Tibial artery (tissue), 4 donors: ENCODE data around the gene FNDC5.

ENCODE experiments used
- DNase-seq, 2 donors: peaks; one replicate each; pipeline ENCODE4 v3.0.0-alpha.2; 2019
- H3K27ac ChIP-seq, 2 donors: fragments of 200-600 bp; sonication (generic) in 1 of 2; 1 replicate in 1 of 2; 2 replicates in 1 of 2; pipeline ENCODE4 v1.5.1; 2018 to 2019; ENCODE audit warnings: mild to moderate bottlenecking in 1 of 2
- H3K27me3 ChIP-seq, 2 donors: fragments of 200-600 bp; sonication (generic) in 1 of 2; one replicate each; pipeline versions ENCODE4 v1.5.1 to v1.6.0; 2016 to 2019
- H3K36me3 ChIP-seq, 3 donors: fragments of 200-600 bp; sonication (generic) in 2 of 3; one replicate each; pipeline ENCODE4 v1.5.1; 2016 to 2019; ENCODE audit warnings: mild to moderate bottlenecking in 2 of 3
- H3K4me1 ChIP-seq, 4 donors: fragments of 200-600 bp; sonication (generic) in 2 of 4; 1 replicate in 3 of 4; 2 replicates in 1 of 4; pipeline ENCODE4 v1.5.1; 2016 to 2019
- H3K4me3 ChIP-seq, 2 donors: fragments of 200-600 bp; sonication (generic) in 1 of 2; 1 replicate in 1 of 2; 2 replicates in 1 of 2; pipeline ENCODE4 v1.5.1; 2018 to 2019; ENCODE audit warnings: mild to moderate bottlenecking in 2 of 2
- H3K9me3 ChIP-seq, 3 donors: fragments of 200-600 bp; sonication (generic) in 1 of 3; one replicate each; pipeline ENCODE4 v1.5.1; 2016 to 2019
- CTCF ChIP-seq, 2 experiments: fragments of 200-600 bp in 1 of 2; fragments of 450-650 bp in 1 of 2; IDR thresholded peaks; one replicate each; pipeline ENCODE4 v1.5.1; 2017 to 2019; ENCODE audit warnings: antibody characterized with exemption in 2 of 2, mild to moderate bottlenecking in 1 of 2, moderate library complexity in 1 of 2
- intact Hi-C: fragments of 100-400 bp; cut with DNase I; formaldehyde crosslinking; loops from one replicate; pipeline ENCODE4 v1.15.0; 2023; ENCODE audit warnings: low total_unique reads

FNDC5 gene

DNA sequence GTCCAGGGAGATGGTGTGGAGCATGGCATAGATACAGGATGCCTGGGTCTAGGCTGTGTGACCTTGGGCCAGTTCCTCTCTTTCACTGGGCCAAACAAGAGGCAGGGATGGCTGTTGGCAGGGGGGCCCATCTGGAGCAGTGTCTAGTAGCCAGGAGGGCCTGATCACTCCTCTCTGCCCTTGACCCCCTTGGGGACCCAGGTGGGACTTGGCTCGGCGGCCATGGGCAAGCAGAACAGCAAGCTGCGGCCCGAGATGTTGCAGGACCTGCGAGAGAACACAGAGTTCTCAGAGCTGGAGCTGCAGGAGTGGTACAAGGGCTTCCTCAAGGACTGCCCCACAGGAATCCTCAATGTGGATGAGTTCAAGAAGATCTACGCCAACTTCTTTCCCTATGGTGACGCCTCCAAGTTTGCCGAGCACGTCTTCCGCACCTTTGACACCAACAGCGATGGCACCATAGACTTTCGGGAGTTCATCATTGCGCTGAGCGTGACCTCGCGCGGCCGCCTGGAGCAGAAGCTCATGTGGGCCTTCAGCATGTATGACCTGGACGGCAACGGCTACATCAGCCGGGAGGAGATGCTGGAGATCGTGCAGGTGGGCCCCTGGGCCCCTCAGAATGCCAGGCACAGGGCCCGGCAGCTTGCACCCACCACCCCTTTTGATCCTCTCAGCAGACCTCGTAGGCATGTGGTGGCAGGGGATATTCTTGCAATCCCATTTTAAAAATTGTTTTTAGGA, 18.1 kb upstream of the FNDC5 start:
- Histone ChIP-seq H3K9me3 (no peaks in the 10 kb centered on the region), H3K27me3 (peaks cover 0 to 84% of the 10 kb centered on the region in 2 donors), H3K36me3 (no peaks in the 10 kb centered on the region), H3K4me1 (peaks cover 0 to 26% (median 19%) of the 10 kb centered on the region in 4 donors), H3K4me3 (no peak overlapping the region), H3K27ac (no peak overlapping the region)
- DNase-seq: no peak
- intact Hi-C loops: no loop called here
- no peak for TF ChIP-seq CTCF (IDR thresholded peaks at IDR 0.05)

DNA sequence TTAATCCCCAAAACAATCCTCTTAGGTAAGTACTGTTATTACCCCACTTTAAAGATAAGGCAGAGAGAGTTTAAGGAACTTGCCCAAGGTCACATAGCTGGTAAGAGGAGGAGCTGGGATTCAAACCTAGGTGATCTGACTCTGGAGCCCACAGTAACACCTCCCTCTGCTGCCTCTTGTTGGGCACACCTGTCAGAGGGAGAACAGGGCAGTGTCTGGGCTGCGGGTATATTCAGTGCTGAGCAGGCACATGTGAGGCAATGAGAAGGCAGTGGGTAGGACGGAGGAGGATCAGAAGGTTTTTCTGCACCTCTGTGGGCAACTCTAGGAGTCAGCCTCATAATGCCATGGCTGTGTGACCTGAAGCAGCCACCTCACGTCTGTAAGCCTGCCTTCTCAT, 17.4 kb upstream of the FNDC5 start:
- Histone ChIP-seq H3K27ac (no peak overlapping the region), H3K4me3 (no peak overlapping the region)

DNA sequence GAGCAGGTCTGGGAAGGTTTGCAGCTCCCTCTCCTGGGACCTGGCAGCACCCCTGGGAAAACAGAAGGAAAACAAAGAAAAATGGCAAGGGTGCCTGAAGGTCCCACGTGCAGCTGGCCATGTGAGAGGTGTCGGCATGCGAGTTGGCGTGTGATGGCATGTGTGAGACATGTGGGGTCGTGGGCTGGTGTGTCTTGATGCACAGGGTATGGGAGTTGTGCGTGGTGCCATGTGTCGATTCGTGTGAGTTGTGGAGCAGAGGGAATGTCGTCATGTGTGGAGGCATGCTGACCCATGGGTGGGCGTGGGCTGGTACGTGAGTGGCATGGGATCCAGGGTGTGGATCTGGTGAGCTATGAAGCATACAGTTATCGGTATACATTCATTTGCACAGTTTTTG, 16.9 kb upstream of the FNDC5 start:
- no peaks in the 10 kb centered on the region for H3K9me3 ChIP-seq
- no peak for DNase-seq

More for the DNA sequence above, 17.4 kb upstream of the FNDC5 start:
- intact Hi-C loops: no loop called here
- Histone ChIP-seq H3K36me3 (no peaks in the 10 kb centered on the region), H3K27me3 (peaks cover 0 to 83% of the 10 kb centered on the region in 2 donors), H3K4me1 (peaks cover 0 to 19% (median 12%) of the 10 kb centered on the region in 4 donors), H3K9me3 (no peaks in the 10 kb centered on the region)
- no peak for DNase-seq
- TF ChIP-seq CTCF (IDR thresholded peaks at IDR 0.05): no peak

GRCh38 chr1:32886828-32887414, 16.2 kb upstream of the FNDC5 start:
- Histone ChIP-seq H3K27me3 (peaks cover 0 to 71% of the 10 kb centered on the region in 2 donors), H3K27ac (no peak overlapping the region), H3K36me3 (no peaks in the 10 kb centered on the region), H3K4me3 (no peak overlapping the region), H3K4me1 (peaks cover 0 to 19% (median 15%) of the 10 kb centered on the region in 4 donors), H3K9me3 (no peaks in the 10 kb centered on the region)
- intact Hi-C loops: no loop called here
- DNase-seq: no peak
- TF ChIP-seq CTCF (IDR thresholded peaks at IDR 0.05): no peak

More for the DNA sequence above, 16.9 kb upstream of the FNDC5 start:
- H3K36me3 ChIP-seq: no peaks in the 10 kb centered on the region
- peaks cover 0 to 78% of the 10 kb centered on the region in 2 donors for H3K27me3 ChIP-seq
- intact Hi-C loops: no loop called here
- TF ChIP-seq CTCF (IDR thresholded peaks at IDR 0.05): no peak
- H3K27ac ChIP-seq: no peak overlapping the region
- H3K4me1 ChIP-seq: peaks cover 0 to 14% (median 9%) of the 10 kb centered on the region in 4 donors
- H3K4me3 ChIP-seq: no peak overlapping the region

- intact Hi-C loops: no loop called here
- DNase-seq: no peak
- Histone ChIP-seq H3K27ac (no peak within 1 kb of the TSS), H3K36me3 (no peaks in the 10 kb centered on the region), H3K27me3 (peaks cover 0 to 64% of the 10 kb centered on the region in 2 donors), H3K9me3 (no peaks in the 10 kb centered on the region), H3K4me3 (no peak within 1 kb of the TSS), H3K4me1 (peaks cover 0 to 26% (median 22%) of the 10 kb centered on the region in 4 donors)
- TF ChIP-seq CTCF (IDR thresholded peaks at IDR 0.05): peak in 1 of 2 experiments; percentile 14
These were observed 15.5 kb upstream of the FNDC5 start, which contains the start of gene HPCA for GRCh38 chr1:32886004-32886827. Gene HPCA (plus strand): TSS chr1:32886491. CDS start chr1:32888899, 2,408 bp downstream.
